ENCODE data around the gene BRINP1.

- TF ChIP-seq CTCF (conservative IDR thresholded peaks at IDR 0.05; ENCODE audit: low read depth, low read length) (no peak), EZH2 (IDR thresholded peaks at IDR 0.05; ENCODE audit: borderline replicate concordance, low read depth, low read length, poor library complexity, severe bottlenecking) (no peak)
Measured at GRCh38 chr9:119366909-119367682, 2.1 kb downstream of the BRINP1 start.
